HG03342 (cell line): ENCODE measurements around the gene ANKRD27.

Experiments used
- ATAC-seq: cut with Tn5 transposase; IDR thresholded peaks from one replicate; pipeline ENCODE4 v1.9.1; 2021; ENCODE audit warnings: mild to moderate bottlenecking, moderate library complexity; ENCODE audit not compliant: unreplicated experiment

ANKRD27 gene

GRCh38 chr19:32566246-32566830 is 108.6 kb downstream of the ANKRD27 start:
- no peak for ATAC-seq

GRCh38 chr19:32563761-32564160 is 111.2 kb downstream of the ANKRD27 start:
- no peak for ATAC-seq

GRCh38 chr19:32558607-32559228 is 116.3 kb downstream of the ANKRD27 start:
- no peak for ATAC-seq

GRCh38 chr19:32555786-32556185 is 119.2 kb downstream of the ANKRD27 start:
- ATAC-seq, result no peak

DNA sequence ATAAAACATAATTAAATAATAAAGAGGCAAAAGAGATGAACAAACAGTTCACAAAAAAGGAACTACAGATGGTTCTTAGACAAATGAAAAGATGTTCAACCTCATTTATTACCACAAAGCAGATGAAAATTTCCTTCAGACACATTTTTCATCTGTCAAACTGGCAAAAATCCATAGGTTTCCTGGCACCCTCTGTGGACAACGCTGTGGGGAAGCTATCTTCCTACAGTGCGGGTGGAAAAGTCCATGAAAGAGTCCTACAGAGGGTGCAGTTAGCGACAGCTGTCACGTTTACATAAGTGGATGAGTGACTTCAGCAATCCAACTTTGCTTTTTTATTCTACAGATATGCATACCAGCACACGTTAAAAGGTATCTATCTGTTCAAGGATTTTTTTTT is 124.3 kb downstream of the ANKRD27 start:
- ATAC-seq, result no peak
